Measurements from ENCODE around the gene RRP9.

The RRP9 gene

DNA sequence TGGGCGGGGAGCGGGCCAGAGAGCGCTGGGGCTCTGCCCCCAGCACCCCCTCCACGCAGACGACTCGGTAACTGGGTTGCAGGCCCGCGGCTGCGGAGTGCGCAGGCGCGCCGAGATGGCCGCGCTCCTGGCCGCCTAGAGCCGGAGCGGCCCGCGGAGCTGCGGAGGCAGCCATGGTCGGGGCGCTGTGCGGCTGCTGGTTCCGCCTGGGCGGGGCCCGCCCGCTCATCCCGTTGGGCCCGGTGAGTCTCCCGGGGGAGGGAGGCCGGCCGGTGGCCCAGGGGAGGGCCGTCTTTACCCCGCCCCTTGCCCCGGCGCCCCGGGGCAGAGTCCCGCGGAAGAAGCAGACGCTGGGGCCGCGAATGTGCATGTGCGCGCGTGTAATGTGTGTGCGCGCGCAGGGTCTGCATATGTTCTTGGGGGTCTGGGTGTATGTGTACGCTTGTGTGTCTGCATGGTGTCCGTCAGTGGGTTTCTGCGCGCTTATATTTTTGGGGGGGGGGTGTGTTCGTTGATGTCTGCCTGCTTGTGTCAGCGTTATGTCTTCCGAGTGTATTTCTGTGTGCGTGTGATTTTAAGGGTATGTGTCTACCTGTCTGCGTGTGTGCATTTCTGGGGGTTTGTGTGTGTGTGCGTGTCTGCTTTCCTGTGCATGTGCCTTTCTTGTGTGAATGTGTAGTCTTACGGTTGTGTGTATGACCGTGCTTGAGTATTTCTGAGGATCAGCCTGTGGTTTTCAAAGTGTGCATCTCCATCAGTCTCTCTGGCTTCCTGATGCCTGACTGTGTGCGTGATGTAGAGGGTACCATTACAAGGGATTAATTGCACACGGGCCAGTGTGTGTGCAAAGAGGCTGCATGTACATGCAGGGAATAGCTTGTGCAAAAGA is 33.5 kb upstream of the RRP9 start, which contains the start of gene ABHD14A:
Gene ABHD14A, plus strand, starts transcription at position 102 of the 889 bp plus-strand sequence. Its CDS starts 72 bp downstream, at position 174.
- H3K4me3 ChIP-seq (ENCODE audit: low read length) = peak within 1 kb of the TSS; percentile 97

DNA sequence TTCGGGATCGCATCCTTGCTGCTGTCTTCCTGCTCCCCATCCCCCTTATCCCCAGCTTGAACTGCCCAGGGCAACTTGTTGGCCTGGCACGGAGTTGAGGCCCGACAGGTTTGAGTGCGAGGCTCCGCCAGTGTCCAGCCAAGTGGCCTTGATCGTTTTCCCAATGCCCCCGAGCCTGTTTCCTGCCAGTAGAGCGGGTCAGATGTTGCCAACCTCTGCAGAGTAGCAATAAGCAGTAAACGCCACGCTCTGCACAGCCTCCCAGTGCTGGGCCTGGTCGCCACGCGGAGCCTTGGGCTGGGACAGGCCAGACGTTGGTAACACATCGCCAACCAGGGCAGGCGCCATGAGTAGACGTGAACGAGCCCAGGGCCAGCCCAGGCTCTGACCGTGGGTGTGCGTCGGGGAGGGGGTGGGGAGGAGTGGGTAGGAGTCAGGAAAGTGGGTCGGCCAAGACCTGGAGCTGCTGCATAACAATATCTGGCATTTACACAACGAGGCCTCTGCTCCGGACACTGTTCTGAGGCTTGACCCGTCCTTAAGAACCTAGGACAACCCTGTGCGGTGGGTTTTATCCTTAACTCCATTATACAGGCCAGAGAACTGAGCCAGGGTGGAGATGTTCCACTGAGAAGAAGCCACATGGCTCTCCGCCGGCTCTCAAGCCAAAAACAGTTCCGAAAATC is 32.7 kb upstream of the RRP9 start:
- DNase-seq (ENCODE audit: low read depth, low spot score) = no peak

More for the DNA sequence above, 33.5 kb upstream of the RRP9 start, which contains the start of gene ABHD14A:
- DNase-seq (ENCODE audit: low read depth, low spot score) = no peak

GRCh38 chr3:51971350-51971749 is 29.6 kb upstream of the RRP9 start:
- H3K4me3 ChIP-seq (ENCODE audit: low read length) = no peak overlapping the region
- DNase-seq (ENCODE audit: low read depth, low spot score) = no peak

More for the DNA sequence above, 32.7 kb upstream of the RRP9 start:
- H3K4me3 ChIP-seq (ENCODE audit: low read length) = peak overlapping the region; percentile 97

- DNase-seq (ENCODE audit: low read depth, low spot score) = no peak
- no peak overlapping the region for H3K4me3 ChIP-seq (ENCODE audit: low read length)
These were observed 29.0 kb upstream of the RRP9 start for GRCh38 chr3:51970606-51971300.

- no peak overlapping the region for H3K4me3 ChIP-seq (ENCODE audit: low read length)
- DNase-seq (ENCODE audit: low read depth, low spot score) = no peak
These were observed 28.1 kb upstream of the RRP9 start for GRCh38 chr3:51969841-51970240.

DNA sequence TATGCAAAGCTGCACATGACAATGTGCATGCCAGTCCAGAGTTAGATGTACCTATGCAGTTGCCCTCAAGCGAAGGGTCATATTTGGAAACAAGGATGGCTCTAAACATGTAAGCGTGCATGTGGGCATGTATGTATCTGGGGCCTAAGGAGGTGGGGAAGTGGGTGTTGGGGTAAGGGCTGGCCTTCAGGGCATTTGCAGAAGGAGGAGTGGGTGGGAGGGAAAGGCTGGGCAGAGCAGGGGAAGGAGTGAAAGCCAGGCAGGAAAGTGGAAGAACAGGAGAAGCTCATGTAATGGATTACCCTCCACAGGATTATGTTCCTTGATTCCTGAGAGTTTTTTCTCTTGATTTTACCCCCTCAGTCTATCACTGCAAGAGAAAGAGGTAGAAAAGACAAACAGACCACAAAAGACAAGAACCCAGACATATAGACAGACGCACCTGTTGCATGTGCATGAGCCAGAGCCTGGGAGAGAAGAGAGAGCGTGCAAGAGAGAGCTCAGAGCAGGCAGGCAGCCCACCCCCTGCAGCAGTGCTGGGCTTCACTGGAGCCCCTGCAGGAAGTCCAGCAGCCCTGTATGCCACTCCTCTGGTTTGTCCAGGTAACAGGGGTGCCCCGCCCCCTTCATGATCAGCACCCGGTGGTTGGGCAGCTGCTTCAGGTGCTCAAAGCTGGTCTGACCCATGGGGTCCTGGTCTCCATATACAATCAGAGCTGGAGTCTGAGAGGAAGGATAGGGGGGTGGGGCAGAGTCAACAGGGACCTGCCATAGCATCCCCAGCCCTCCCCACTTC is 27.4 kb upstream of the RRP9 start:
- no peak overlapping the region for H3K4me3 ChIP-seq (ENCODE audit: low read length)

GRCh38 chr3:51968170-51968775 is 26.6 kb upstream of the RRP9 start:
- DNase-seq (ENCODE audit: low read depth, low spot score) = no peak
- H3K4me3 ChIP-seq (ENCODE audit: low read length) = peak overlapping the region; percentile 57

More for the DNA sequence above, 27.4 kb upstream of the RRP9 start:
- no peak for DNase-seq (ENCODE audit: low read depth, low spot score)

DNA sequence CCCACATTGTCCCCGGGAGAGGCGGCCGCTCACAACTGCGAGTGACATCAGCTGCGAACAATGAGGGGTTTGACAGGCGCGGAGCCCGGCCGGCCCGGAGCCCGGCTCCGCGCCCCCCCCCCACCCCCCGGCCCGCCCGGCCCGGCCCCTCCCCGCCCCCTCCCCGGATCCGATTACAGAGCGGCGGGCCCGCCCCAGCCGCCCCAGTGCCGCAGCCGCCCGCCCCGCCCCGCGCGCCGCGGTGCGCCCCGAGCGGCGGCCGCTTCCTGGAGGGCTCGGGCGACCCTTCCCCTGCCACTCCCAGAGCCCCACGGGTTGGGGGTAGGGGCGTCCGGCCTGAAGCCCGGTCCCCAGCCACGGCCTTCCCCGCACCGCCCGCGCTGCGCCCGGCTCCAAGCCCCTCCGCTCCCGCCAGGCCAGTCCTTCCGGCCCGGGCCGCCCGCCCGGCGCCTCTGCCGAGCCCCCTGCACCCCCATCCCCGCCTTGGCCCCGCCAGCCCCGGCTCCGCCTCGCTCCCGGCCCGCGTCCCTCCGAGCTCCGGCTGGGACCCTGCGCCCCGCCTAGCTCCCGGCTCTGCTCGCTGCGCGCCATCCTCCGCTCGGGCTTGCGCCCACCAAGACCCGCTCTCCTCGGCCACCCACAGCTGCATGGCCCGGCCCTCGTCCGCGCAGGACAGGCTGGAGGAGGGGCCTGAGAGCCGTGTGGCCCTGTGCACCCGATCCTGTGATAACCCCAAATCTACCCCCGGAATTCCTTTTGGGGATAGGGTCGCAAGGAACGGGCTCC is 25.9 kb upstream of the RRP9 start, which contains the start of gene PCBP4:
Gene PCBP4, minus strand, starts transcription at position 71 of the 786 bp plus-strand sequence. CDS start 6,214 bp downstream, outside the sequence.
- H3K4me3 ChIP-seq (ENCODE audit: low read length) = peak within 1 kb of the TSS; percentile 57
- no peak for DNase-seq (ENCODE audit: low read depth, low spot score)

GRCh38 chr3:51966922-51967383 is 25.2 kb upstream of the RRP9 start:
- peak overlapping the region; percentile 57 for H3K4me3 ChIP-seq (ENCODE audit: low read length)
- DNase-seq (ENCODE audit: low read depth, low spot score) = no peak

- peak overlapping the region; percentile 57 for H3K4me3 ChIP-seq (ENCODE audit: low read length)
- no peak for DNase-seq (ENCODE audit: low read depth, low spot score)
These were observed 24.8 kb upstream of the RRP9 start for GRCh38 chr3:51966486-51966885.

DNA sequence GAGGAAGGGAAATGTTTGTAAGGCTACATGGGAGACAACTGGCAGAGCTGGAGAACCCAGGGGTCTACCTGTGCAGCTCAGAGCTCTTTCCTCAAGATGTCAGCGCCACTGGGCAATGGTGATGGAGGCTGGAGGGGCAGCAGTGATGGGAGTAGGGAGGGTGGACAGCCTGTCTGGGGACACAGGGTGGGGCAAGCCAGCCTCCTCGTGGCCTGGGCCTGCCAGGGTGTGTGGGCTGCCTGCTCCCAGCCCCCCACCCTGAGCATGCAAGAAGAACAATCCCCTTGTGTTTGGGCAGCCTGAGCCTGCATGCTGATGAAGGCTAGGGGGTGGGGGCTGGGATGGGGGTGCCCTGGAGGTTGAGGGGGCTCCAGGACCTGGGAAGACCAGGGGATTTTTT is 24.3 kb upstream of the RRP9 start:
- H3K4me3 ChIP-seq (ENCODE audit: low read length) = no peak overlapping the region
- DNase-seq (ENCODE audit: low read depth, low spot score) = no peak

- H3K4me3 ChIP-seq (ENCODE audit: low read length) = no peak overlapping the region
- DNase-seq (ENCODE audit: low read depth, low spot score) = no peak
These were observed 22.8 kb upstream of the RRP9 start for GRCh38 chr3:51964521-51964920.

DNA sequence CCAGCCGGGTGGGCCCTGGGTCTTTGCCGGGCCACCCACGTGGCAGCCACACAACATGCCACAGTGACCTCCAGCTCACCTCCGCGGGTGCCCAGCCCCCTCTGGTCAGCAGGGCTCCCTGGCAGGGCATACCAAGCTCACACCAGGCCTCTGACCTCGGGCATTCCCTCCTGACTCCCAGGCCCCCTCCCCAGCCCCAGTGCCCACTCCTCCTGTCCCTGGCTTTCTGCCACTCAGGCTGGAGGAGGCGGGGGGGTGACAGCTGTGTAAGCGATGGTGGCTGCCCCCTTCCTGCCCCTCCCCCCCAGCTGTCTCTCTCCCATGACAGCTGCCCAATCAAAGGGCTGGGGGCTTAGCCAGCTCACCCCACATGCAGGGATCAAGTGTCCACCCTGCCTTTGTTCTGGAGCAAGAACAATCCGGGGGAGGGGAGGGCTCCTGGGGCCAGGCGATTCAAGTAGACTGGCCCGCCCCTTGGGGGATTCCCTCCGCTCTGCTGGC is 22.3 kb upstream of the RRP9 start:
- H3K4me3 ChIP-seq (ENCODE audit: low read length) = no peak overlapping the region
- DNase-seq (ENCODE audit: low read depth, low spot score) = no peak

- no peak for DNase-seq (ENCODE audit: low read depth, low spot score)
- H3K4me3 ChIP-seq (ENCODE audit: low read length) = no peak overlapping the region
These were observed 21.3 kb upstream of the RRP9 start for GRCh38 chr3:51962854-51963530.

- no peak for DNase-seq (ENCODE audit: low read depth, low spot score)
- no peak overlapping the region for H3K4me3 ChIP-seq (ENCODE audit: low read length)
These were observed 20.2 kb upstream of the RRP9 start for GRCh38 chr3:51961602-51962569.

GRCh38 chr3:51961011-51961410 is 19.3 kb upstream of the RRP9 start:
- no peak for DNase-seq (ENCODE audit: low read depth, low spot score)
- H3K4me3 ChIP-seq (ENCODE audit: low read length) = no peak overlapping the region
